ENCODE results near the gene ZNF521. TPM values are rescaled to one million over a fixed set of nuclear protein-coding genes. Genes with fewer than 3 reads are reported as not detected.

Gene ZNF521
- total RNA-seq, 3 donors from 2014 or later: 3.2 to 11.6 (median 7.9) TPM

DNA sequence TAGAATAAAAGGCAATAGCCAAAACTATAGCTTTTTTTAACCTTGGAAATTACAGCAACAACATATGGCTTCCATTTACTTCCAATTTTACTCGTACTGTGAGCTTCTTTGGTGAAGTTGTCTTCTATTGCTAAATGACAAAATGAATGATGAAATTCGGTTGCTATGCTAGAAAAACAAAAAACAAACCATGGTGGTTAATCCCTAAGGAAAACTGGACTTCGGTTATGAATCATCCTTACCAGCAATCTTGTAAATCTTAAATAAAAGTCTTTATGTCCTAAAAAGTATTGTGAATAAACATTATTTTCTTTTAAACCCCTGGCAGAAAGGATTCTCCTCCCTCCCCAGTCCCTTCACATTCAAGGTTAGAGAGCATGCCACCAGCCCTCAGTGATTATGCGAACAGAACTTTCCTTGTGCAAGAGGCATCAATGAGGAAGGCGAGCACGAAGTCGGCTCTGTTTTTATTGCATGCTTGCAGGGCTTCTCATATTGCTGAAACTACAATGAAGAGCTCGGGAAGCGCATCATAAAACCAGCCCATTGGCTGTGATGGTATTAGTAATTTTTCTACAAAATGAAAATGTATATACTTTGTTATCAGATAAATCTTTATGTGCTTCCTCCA lies 62.9 kb downstream of the ZNF521 start:
- DNase-seq: peak in 1 of 3 donors; percentile 9
- no peak overlapping the region for H3K4me3 ChIP-seq

DNA sequence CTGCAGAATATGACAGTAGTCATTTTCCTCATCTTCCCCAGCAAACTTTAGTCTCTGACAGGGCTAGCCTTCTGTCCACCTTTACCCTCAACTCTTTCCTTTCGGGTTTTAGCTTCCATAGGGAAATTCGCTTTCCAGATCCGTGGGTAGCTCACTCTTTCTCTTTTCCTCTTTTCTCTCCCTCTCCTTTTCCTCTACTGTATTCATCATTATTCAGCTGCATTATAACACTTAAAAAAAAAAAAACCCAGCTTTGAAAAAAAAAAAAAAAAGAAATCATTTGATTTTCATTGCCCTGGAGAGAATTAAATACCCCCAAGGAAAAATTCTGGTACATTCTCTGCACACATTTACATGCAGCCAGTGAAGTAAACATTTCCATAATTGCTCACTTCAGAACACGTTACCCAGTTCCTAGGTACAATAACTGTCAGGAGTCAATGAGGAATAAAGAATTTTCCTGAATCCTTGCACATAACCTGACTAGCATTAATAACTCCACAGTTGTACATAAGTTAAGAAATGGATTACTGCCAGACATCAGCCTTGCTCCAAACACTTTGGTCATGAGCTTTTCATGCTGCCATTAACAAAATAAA lies 63.5 kb downstream of the ZNF521 start:
- H3K36me3 ChIP-seq (ENCODE audit: low read depth): no peaks in the 10 kb centered on the region
- TF ChIP-seq, protein P1, sequence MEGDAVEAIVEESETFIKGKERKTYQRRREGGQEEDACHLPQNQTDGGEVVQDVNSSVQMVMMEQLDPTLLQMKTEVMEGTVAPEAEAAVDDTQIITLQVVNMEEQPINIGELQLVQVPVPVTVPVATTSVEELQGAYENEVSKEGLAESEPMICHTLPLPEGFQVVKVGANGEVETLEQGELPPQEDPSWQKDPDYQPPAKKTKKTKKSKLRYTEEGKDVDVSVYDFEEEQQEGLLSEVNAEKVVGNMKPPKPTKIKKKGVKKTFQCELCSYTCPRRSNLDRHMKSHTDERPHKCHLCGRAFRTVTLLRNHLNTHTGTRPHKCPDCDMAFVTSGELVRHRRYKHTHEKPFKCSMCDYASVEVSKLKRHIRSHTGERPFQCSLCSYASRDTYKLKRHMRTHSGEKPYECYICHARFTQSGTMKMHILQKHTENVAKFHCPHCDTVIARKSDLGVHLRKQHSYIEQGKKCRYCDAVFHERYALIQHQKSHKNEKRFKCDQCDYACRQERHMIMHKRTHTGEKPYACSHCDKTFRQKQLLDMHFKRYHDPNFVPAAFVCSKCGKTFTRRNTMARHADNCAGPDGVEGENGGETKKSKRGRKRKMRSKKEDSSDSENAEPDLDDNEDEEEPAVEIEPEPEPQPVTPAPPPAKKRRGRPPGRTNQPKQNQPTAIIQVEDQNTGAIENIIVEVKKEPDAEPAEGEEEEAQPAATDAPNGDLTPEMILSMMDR (IDR thresholded peaks at IDR 0.05): no peak
- DNase-seq: no peak
- H3K9me3 ChIP-seq: no peaks in the 10 kb centered on the region
- H3K4me1 ChIP-seq (ENCODE audit: low read depth): no peaks in the 10 kb centered on the region
- intact Hi-C loops (cut with DNase I, micrococcal nuclease): no loop called here
- ATAC-seq: no peak
- no peak overlapping the region for H3K4me3 ChIP-seq

More for the DNA sequence above, 62.9 kb downstream of the ZNF521 start:
- TF ChIP-seq, protein P1 (IDR thresholded peaks at IDR 0.05): no peak
- intact Hi-C loops (cut with DNase I, micrococcal nuclease): no loop called here
- peak; percentile 51 for ATAC-seq
- no peaks in the 10 kb centered on the region for H3K36me3 ChIP-seq (ENCODE audit: low read depth)
- no peaks in the 10 kb centered on the region for H3K4me1 ChIP-seq (ENCODE audit: low read depth)
- H3K9me3 ChIP-seq: no peaks in the 10 kb centered on the region

DNA sequence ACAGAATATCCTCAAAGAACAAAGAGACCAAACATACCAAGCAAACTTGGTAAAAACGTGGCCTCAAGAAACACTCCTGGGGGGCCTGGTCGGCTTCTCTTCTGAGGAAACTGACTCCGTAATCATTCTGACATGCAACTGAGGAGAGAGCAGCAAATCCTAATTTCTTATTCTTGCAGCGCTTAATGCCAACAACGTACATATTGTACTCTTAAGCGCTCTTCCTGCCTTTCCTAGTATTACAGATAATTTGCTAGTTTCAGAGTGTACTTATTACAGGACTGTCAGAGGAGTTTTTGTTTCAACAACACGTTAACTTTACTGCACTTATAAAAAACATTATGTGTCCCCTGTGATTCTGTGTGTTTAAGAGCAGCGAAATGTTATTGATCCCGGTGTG lies 64.9 kb downstream of the ZNF521 start:
- H3K9me3 ChIP-seq: no peaks in the 10 kb centered on the region
- no peaks in the 10 kb centered on the region for H3K36me3 ChIP-seq (ENCODE audit: low read depth)
- ATAC-seq (no peak), DNase-seq (no peak)
- no peaks in the 10 kb centered on the region for H3K4me1 ChIP-seq (ENCODE audit: low read depth)
- TF ChIP-seq, protein P1 (IDR thresholded peaks at IDR 0.05): no peak
- no peak overlapping the region for H3K4me3 ChIP-seq
- intact Hi-C loops (cut with DNase I, micrococcal nuclease): no loop called here

DNA sequence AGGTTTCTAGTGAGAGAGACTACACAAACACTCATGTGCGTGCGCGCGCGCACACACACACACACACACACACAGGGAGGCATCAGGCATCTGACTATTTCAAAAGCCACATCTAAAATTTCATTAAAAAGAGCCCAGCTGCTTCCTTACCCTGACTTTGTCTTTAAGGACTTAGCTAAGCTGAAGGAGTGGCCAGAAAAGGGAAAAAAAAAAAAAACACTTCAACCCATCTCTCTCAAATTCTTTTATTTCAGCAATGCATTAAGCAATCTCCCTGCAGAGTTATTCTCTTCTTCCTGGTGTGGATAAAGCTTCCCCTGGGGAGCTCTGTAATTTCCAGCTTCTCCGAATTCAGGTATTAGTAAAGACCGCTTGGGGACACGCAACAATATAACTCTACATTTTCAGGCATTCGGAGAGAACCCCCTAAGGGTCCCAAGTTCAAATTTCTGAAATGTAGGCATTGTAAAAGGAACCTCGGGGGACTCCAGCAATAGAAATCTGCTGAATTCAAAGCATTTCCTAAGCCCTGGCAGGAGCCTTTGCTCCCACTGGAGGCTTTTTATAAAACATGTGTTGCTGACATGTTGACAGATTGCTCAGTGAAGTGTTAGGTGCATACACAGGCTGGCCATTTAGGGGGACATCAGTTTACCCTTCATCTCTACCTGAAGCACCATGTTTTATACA lies 67.0 kb downstream of the ZNF521 start:
- ATAC-seq (no peak), DNase-seq (no peak)
- no peak overlapping the region for H3K4me3 ChIP-seq
- no peaks in the 10 kb centered on the region for H3K36me3 ChIP-seq (ENCODE audit: low read depth)
- no peaks in the 10 kb centered on the region for H3K9me3 ChIP-seq
- no peaks in the 10 kb centered on the region for H3K4me1 ChIP-seq (ENCODE audit: low read depth)
- TF ChIP-seq, protein P1 (IDR thresholded peaks at IDR 0.05): no peak
- intact Hi-C loops (cut with DNase I, micrococcal nuclease): no loop called here

DNA sequence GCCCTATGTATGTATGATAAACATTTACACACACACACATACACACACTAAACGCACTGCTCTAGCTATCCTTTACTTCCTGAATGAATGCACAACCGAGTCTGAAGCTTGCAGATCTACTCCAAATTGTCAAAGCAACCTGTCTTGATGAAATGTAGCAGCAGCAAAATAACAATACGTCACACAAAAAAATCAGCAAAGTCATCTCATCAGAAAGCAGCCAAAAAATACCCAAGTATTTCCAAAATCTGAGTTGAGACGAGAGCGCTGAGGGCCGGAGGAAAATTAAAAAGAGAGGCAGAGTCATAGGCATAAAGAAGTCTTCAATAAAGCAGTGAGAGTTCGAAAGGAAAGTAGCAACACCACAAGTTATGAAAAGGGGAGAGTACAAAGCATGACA lies 67.7 kb downstream of the ZNF521 start:
- H3K4me1 ChIP-seq (ENCODE audit: low read depth): no peaks in the 10 kb centered on the region
- no peak for ATAC-seq
- no peak overlapping the region for H3K4me3 ChIP-seq
- H3K9me3 ChIP-seq: no peaks in the 10 kb centered on the region
- intact Hi-C loops (cut with DNase I, micrococcal nuclease): no loop called here
- no peaks in the 10 kb centered on the region for H3K36me3 ChIP-seq (ENCODE audit: low read depth)
- no peak for DNase-seq
- TF ChIP-seq, protein P1 (IDR thresholded peaks at IDR 0.05): no peak
